ENCODE data around the gene KLHL4. TPM values are rescaled to one million over a fixed set of nuclear protein-coding genes. Genes with fewer than 3 reads are reported as not detected.

The KLHL4 gene
- total and polyA plus RNA-seq, 10 of the 15 experiments (the other 5 are each of a cell fraction or from before 2014, with no cell fraction given), result 0.03 TPM; not detected in 8

DNA sequence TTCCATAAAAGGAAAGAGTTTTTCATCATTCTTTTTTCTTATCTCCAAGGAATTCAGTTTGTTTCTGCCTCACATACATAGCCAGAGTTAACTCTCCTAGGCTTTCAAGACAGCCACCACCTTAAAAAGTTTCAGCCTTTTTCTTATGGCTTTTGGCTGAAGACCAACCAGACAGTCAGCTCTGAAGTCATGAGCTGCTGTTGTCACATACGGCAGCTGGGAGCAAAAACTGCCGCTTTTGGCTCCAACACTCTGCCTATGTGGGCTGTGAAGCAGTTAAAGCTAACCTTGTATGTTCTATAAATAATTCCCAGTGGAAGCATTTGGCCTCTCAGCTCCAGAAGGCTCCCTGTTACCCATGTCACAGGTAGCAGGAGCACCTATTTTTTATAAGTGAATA is 104.1 kb downstream of the KLHL4 start:
- RAD21 ChIA-PET (ENCODE audit: unreplicated experiment), result no interaction called here
- Histone ChIP-seq H3K27me3 (replicated peaks in 1 of 2; ENCODE audit: control insufficient read depth in 2 of 2, insufficient read depth in 2 of 2, low read length in 1 of 2) (no peaks in the 10 kb centered on the region), H3K4me1 (ENCODE audit: control insufficient read depth, insufficient read depth, low read length) (no peaks in the 10 kb centered on the region), H3K36me3 (ENCODE audit: control insufficient read depth in 2 of 2, insufficient read depth in 2 of 2, low read length in 1 of 2) (no peaks in the 10 kb centered on the region), H4K20me1 (ENCODE audit: control insufficient read depth, insufficient read depth) (no peaks in the 10 kb centered on the region), H3K9me3 (replicated peaks; ENCODE audit: control insufficient read depth, insufficient read depth, low read length) (no peaks in the 10 kb centered on the region), H3K27ac (ENCODE audit: control insufficient read depth, insufficient read depth) (no peak overlapping the region), H2AFZ (ENCODE audit: control insufficient read depth, low read depth, low read length) (no peak overlapping the region), H3K4me2 (ENCODE audit: control insufficient read depth, insufficient read depth) (no peak overlapping the region), H3K79me2 (ENCODE audit: control insufficient read depth, insufficient read depth, low read length) (no peaks in the 10 kb centered on the region), H3K9ac (ENCODE audit: control insufficient read depth, insufficient read depth, low read length) (no peak overlapping the region), H3K4me3 (no peak overlapping the region)
- ATAC-seq (no peak), DNase-seq (ENCODE audit: low read depth, low spot score) (no peak), FAIRE-seq (no peak)
- CTCF ChIA-PET, result no interaction called here
- POLR2A ChIA-PET, result no interaction called here
- SMC1A ChIA-PET (ENCODE audit: uncharacterized antibody, unreplicated experiment), result no interaction called here
- intact Hi-C loops (cut with micrococcal nuclease; ENCODE audit: unreplicated experiment) (no loop called here), in situ Hi-C loops (cut with MboI) (no loop called here)
- no TSS peak for BruUV-seq (replicated peaks)
- WGBS (ENCODE audit: insufficient coverage, insufficient replicate concordance, low lambda C conversion rate, missing lambda C conversion rate), result 29% methylated on average over 2 of the region's 2 CpGs
- TF ChIP-seq TCF3 (IDR thresholded peaks at IDR 0.05; ENCODE audit: borderline replicate concordance, insufficient read depth, low read depth, low read length) (no peak), ZNF592 (IDR thresholded peaks at IDR 0.05) (no peak), RELA (IDR thresholded peaks at IDR 0.05; ENCODE audit: borderline replicate concordance, partially characterized antibody) (no peak), EP300 (IDR thresholded peaks at IDR 0.05; ENCODE audit: borderline replicate concordance in 1 of 2, control insufficient read depth in 1 of 2, low read depth in 2 of 2, low read length in 2 of 2) (no peak), ATF3 (IDR thresholded peaks at IDR 0.05; ENCODE audit: borderline replicate concordance, extremely low read depth, low read depth, low read length) (no peak), TBL1XR1 (IDR thresholded peaks at IDR 0.05; ENCODE audit: low read depth, low read length) (no peak), TCF12 (IDR thresholded peaks at IDR 0.05; ENCODE audit: low read depth, low read length) (no peak), JUND (IDR thresholded peaks at IDR 0.05; ENCODE audit: low read depth, low read length) (no peak), FOXM1 (IDR thresholded peaks at IDR 0.05; ENCODE audit: low read depth, low read length) (no peak), SUZ12 (IDR thresholded peaks at IDR 0.05; ENCODE audit: unreplicated experiment) (no peak), CEBPZ (IDR thresholded peaks at IDR 0.05; ENCODE audit: low read depth, low read length) (no peak), ZSCAN29 (IDR thresholded peaks at IDR 0.05) (no peak), POLR2A (IDR thresholded peaks at IDR 0.05; ENCODE audit: low read depth, low read length) (no peak), EZH2 (IDR thresholded peaks at IDR 0.05; ENCODE audit: borderline replicate concordance, control insufficient read depth, low read depth, low read length) (no peak)
- TF ChIP-seq, protein P1, sequence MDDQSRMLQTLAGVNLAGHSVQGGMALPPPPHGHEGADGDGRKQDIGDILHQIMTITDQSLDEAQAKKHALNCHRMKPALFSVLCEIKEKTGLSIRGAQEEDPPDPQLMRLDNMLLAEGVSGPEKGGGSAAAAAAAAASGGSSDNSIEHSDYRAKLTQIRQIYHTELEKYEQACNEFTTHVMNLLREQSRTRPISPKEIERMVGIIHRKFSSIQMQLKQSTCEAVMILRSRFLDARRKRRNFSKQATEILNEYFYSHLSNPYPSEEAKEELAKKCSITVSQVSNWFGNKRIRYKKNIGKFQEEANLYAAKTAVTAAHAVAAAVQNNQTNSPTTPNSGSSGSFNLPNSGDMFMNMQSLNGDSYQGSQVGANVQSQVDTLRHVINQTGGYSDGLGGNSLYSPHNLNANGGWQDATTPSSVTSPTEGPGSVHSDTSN (IDR thresholded peaks at IDR 0.05; ENCODE audit: insufficient replicate concordance, low read depth, low read length), result no peak
- TF ChIP-seq, protein P2, sequence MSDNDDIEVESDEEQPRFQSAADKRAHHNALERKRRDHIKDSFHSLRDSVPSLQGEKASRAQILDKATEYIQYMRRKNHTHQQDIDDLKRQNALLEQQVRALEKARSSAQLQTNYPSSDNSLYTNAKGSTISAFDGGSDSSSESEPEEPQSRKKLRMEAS (IDR thresholded peaks at IDR 0.05; ENCODE audit: low read depth, low read length), result no peak
